HCT116 (cell line): ENCODE measurements around the gene CEP57. TPM values are rescaled to one million over a fixed set of nuclear protein-coding genes. Genes with fewer than 3 reads are reported as not detected.
"Not testable (repeated sequence)": the region's sequence is repeated elsewhere in the genome, so short reads cannot be mapped to it uniquely, and the experiment has no call there.

Experiments
- ATAC-seq: fragments of 200-7000 bp; cut with Tn5 transposase; 2 replicates; pipeline ENCODE4 v1.9.1; 2020; ENCODE audit warnings: mild to moderate bottlenecking, moderate library complexity
- BruUV-seq: library from RNA; stranded (reverse); fragments of 400-500 nt; replicated peaks from 2 replicates; lab custom pipeline; 2021; lab: Mats Ljungman, UMichigan
- CTCF ChIA-PET: fragments of 300-600 bp; sonication (Branson Sonifier 250); formaldehyde crosslinking; loops from one replicate; lab custom pipeline; 2021; ENCODE audit warnings: antibody characterized with exemption; lab: Charles Lee
- POLR2A ChIA-PET: fragments of 300-600, 350-600 bp; sonication (Branson Sonifier 250); formaldehyde crosslinking; loops from one replicate; lab custom pipeline; 2021; ENCODE audit warnings: antibody characterized with exemption; lab: Charles Lee
- RAD21 ChIA-PET, 2 experiments: fragments of 300-600 bp; sonication (Branson Sonifier 250); formaldehyde crosslinking; loops; one replicate each; lab custom pipeline; 2023; ENCODE audit warnings: low total read pairs in 2 of 2; ENCODE audit not compliant: uncharacterized antibody in 2 of 2, unreplicated experiment in 2 of 2, low non-redundant PET in 1 of 2; lab: Charles Lee
- DNase-seq: peaks from one replicate; pipeline ENCODE4 v3.0.0-alpha.2; 2010; ENCODE audit warnings: low read depth, low spot score
- H2AFZ ChIP-seq: fragments of 200-600 bp; shearing (Covaris generic), sonication (generic); 2 replicates; pipeline ENCODE4 v1.6.1; 2017; ENCODE audit warnings: low read depth, mixed run types, mixed read lengths, antibody characterized with exemption, low read length; ENCODE audit not compliant: poor library complexity, severe bottlenecking
- H3K27ac ChIP-seq: 2 replicates; pipeline ENCODE4 v1.5.1; 2012; ENCODE audit warnings: low read depth, low read length
- H3K27me3 ChIP-seq: fragments of 200-600 bp; sonication (generic); 2 replicates; pipeline ENCODE4 v1.6.1; 2016; ENCODE audit warnings: mixed run types, low read length, mixed read lengths; ENCODE audit not compliant: insufficient read depth
- H3K36me3 ChIP-seq, 2 experiments: fragments of 200-500 bp in 1 of 2; fragments of 200-600 bp in 1 of 2; sonication (Bioruptor generic) in 1 of 2; sonication (generic) in 1 of 2; 2 replicates each; pipeline versions ENCODE4 v1.5.1 to v1.6.1; 2014 to 2016; ENCODE audit warnings: low read length in 2 of 2, inconsistent platforms in 1 of 2, mixed read lengths in 1 of 2, mixed run types in 1 of 2; ENCODE audit not compliant: insufficient read depth in 2 of 2, control insufficient read depth in 1 of 2
- H3K4me1 ChIP-seq, 2 experiments: fragments of 200-600 bp in 1 of 2; sonication (generic) in 1 of 2; 2 replicates each; pipeline versions ENCODE4 v1.5.1 to v1.6.1; 2012 to 2017; ENCODE audit warnings: low read length in 2 of 2, inconsistent platforms in 1 of 2, mild to moderate bottlenecking in 1 of 2, mixed read lengths in 1 of 2, mixed run types in 1 of 2, moderate library complexity in 1 of 2; ENCODE audit not compliant: insufficient read depth in 2 of 2, control insufficient read depth in 1 of 2
- H3K4me2 ChIP-seq: fragments of 200-600 bp; sonication (generic); 2 replicates; pipeline ENCODE4 v1.6.1; 2017; ENCODE audit warnings: mixed run types, low read length, mixed read lengths
- H3K4me3 ChIP-seq, 2 experiments: fragments of 200-600 bp in 1 of 2; sonication (generic) in 1 of 2; replicated peaks in 1 of 2; 2 replicates each; pipeline ENCODE4 v1.5.1; 2011 to 2016; ENCODE audit warnings: low read length in 2 of 2, control low read depth in 1 of 2, low read depth in 1 of 2, mild to moderate bottlenecking in 1 of 2, mixed read lengths in 1 of 2, mixed run types in 1 of 2
- H3K79me2 ChIP-seq: fragments of 200-600 bp; sonication (generic); 2 replicates; pipeline ENCODE4 v1.6.1; 2017; ENCODE audit warnings: mild to moderate bottlenecking, mixed run types, low read length, moderate library complexity, mixed read lengths; ENCODE audit not compliant: insufficient read depth
- H3K9ac ChIP-seq: fragments of 200-600 bp; sonication (generic); 2 replicates; pipeline ENCODE4 v1.6.1; 2016; ENCODE audit warnings: low read length, mixed read lengths
- H3K9me2 ChIP-seq: fragments of 200-600 bp; sonication (generic), shearing (Covaris generic); 2 replicates; pipeline ENCODE4 v1.6.1; 2017; ENCODE audit warnings: mixed run types, mild to moderate bottlenecking, moderate library complexity; ENCODE audit not compliant: insufficient read depth
- H3K9me3 ChIP-seq, 2 experiments: fragments of 200-500 bp in 1 of 2; fragments of 200-600 bp in 1 of 2; sonication (Bioruptor generic) in 1 of 2; sonication (generic) in 1 of 2; 2 replicates each; pipeline ENCODE4 v1.6.1; 2014 to 2017; ENCODE audit warnings: low read length in 2 of 2, mixed read lengths in 2 of 2, inconsistent platforms in 1 of 2, low read depth in 1 of 2, mild to moderate bottlenecking in 1 of 2, mixed run types in 1 of 2, moderate library complexity in 1 of 2; ENCODE audit not compliant: control insufficient read depth in 1 of 2, insufficient read depth in 1 of 2
- H4K20me1 ChIP-seq: fragments of 200-600 bp; sonication (generic), shearing (Covaris generic); 2 replicates; pipeline ENCODE4 v1.6.1; 2017; ENCODE audit warnings: mixed run types, mild to moderate bottlenecking, moderate library complexity; ENCODE audit not compliant: insufficient read depth
- CBX3 ChIP-seq: IDR thresholded peaks from 2 replicates; pipeline ENCODE4 v1.6.1; 2012; ENCODE audit warnings: low read depth
- CEBPB ChIP-seq: IDR thresholded peaks from 2 replicates; pipeline ENCODE4 v1.6.1; 2012; ENCODE audit warnings: low read depth
- EGR1 ChIP-seq: IDR thresholded peaks from 2 replicates; pipeline ENCODE4 v1.6.1; 2012; ENCODE audit warnings: low read depth
- ELF1 ChIP-seq: IDR thresholded peaks from 2 replicates; pipeline ENCODE4 v1.6.1; 2012; ENCODE audit warnings: low read depth, borderline replicate concordance
- EZH2 ChIP-seq: fragments of 200-600 bp; sonication (generic); IDR thresholded peaks from 2 replicates; pipeline ENCODE4 v1.6.1; 2017; ENCODE audit warnings: antibody characterized with exemption, mixed run types
- EZH2phosphoT487 ChIP-seq: fragments of 200-600 bp; IDR thresholded peaks from 2 replicates; pipeline ENCODE4 v1.6.1; 2018; ENCODE audit warnings: antibody characterized with exemption, borderline replicate concordance
- intact Hi-C: fragments of 100-400 bp; cut with micrococcal nuclease; formaldehyde crosslinking; loops from 2 replicates; pipeline ENCODE4 v1.10.0; 2022
- total RNA-seq: library from RNA; stranded (reverse); gene quantifications from one replicate; pipeline ENCODE4 v1.2.1, GENCODE V29; 2021; ENCODE audit not compliant: unreplicated experiment
- TF ChIP-seq, protein P1 (sequence below): IDR thresholded peaks from 2 replicates; pipeline ENCODE4 v1.6.1; 2012
- TF ChIP-seq, protein P2 (sequence below), 3 experiments: fragments of 200-600 bp in 1 of 3; sonication (generic) in 1 of 3; IDR thresholded peaks in 2 of 3; conservative IDR thresholded peaks in 1 of 3; 2 replicates each; pipeline ENCODE4 v1.5.1; 2012 to 2017; ENCODE audit warnings: low read depth in 2 of 3, low read length in 2 of 3, antibody characterized with exemption in 1 of 3, borderline replicate concordance in 1 of 3, control low read depth in 1 of 3, mild to moderate bottlenecking in 1 of 3, mixed read lengths in 1 of 3, mixed run types in 1 of 3, moderate library complexity in 1 of 3; ENCODE audit not compliant: insufficient read depth in 1 of 3
- TF ChIP-seq, protein P3 (sequence below): IDR thresholded peaks from 2 replicates; pipeline ENCODE4 v1.6.1; 2012

Gene CEP57
- total RNA-seq, 1 experiment from 2014 or later = 43.3 TPM

DNA sequence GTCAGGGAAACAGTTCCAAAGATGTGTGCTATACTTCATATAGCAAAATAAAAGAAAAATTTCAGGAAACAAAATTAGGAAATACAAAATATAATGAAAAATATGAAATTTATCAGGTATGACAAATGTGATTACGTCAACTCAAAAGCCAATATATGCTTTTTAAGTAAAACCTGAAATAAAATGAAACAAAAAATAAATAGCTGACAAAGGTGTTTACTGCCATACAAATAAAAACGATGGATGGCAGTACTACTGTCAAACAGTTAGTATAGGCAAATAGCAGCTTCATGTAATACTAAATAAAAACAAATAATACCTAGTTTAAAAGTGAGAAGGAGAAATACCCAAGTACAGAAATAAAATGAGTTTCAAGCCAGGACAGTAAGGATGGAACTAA, 13.7 kb downstream of the CEP57 start (continued):
- TF ChIP-seq, protein P1, sequence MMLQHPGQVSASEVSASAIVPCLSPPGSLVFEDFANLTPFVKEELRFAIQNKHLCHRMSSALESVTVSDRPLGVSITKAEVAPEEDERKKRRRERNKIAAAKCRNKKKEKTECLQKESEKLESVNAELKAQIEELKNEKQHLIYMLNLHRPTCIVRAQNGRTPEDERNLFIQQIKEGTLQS = no peak
- TF ChIP-seq EZH2phosphoT487 (no peak), CEBPB (no peak), ELF1 (no peak), EGR1 (no peak), EZH2 (no peak)
- TF ChIP-seq, protein P2, sequence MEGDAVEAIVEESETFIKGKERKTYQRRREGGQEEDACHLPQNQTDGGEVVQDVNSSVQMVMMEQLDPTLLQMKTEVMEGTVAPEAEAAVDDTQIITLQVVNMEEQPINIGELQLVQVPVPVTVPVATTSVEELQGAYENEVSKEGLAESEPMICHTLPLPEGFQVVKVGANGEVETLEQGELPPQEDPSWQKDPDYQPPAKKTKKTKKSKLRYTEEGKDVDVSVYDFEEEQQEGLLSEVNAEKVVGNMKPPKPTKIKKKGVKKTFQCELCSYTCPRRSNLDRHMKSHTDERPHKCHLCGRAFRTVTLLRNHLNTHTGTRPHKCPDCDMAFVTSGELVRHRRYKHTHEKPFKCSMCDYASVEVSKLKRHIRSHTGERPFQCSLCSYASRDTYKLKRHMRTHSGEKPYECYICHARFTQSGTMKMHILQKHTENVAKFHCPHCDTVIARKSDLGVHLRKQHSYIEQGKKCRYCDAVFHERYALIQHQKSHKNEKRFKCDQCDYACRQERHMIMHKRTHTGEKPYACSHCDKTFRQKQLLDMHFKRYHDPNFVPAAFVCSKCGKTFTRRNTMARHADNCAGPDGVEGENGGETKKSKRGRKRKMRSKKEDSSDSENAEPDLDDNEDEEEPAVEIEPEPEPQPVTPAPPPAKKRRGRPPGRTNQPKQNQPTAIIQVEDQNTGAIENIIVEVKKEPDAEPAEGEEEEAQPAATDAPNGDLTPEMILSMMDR (IDR thresholded peaks at IDR 0.05 in 2 of 3, conservative IDR thresholded peaks at IDR 0.05 in 1 of 3; ENCODE audit: borderline replicate concordance in 1 of 3, insufficient read depth in 1 of 3, low read depth in 2 of 3, low read length in 2 of 3) = no peak

DNA sequence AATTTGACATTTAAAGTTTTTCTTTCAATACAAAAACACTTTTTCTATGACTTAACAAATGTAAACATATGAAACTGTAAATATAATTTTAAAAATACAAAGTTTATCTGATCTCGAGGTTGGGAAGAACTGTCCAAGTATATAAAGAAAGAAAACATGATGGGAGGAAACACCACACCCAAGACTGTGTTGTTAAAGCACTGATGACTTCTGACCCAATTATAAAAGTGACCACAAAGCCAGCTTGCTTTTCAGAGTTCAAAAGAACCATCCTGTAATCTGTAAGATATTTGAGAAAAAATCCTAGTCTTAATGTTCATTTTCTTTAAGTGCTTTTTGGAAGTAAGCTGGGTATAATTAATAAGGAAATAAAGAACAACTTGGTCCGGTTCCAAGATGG, 15.6 kb downstream of the CEP57 start:
- ChIA-PET POLR2A (no interaction called here), RAD21 (no interaction called here), CTCF (no interaction called here)
- no peak overlapping the region for H2AFZ ChIP-seq
- H3K27ac ChIP-seq = no peak overlapping the region
- intact Hi-C loops = no loop called here
- H3K9ac ChIP-seq = no peak overlapping the region
- no peaks in the 10 kb centered on the region for H3K27me3 ChIP-seq
- H3K79me2 ChIP-seq = no peaks in the 10 kb centered on the region
- no peaks in the 10 kb centered on the region for H4K20me1 ChIP-seq
- H3K4me1 ChIP-seq = no peaks in the 10 kb centered on the region
- DNase-seq (no peak), ATAC-seq (no peak)
- no peak overlapping the region for H3K4me3 ChIP-seq
- no peaks in the 10 kb centered on the region for H3K9me2 ChIP-seq
- H3K4me2 ChIP-seq = no peak overlapping the region
- H3K9me3 ChIP-seq = no peaks in the 10 kb centered on the region
- no peaks in the 10 kb centered on the region for H3K36me3 ChIP-seq
- no TSS peak for BruUV-seq
- TF ChIP-seq CBX3 (no peak), CEBPB (no peak)
- TF ChIP-seq, protein P3, sequence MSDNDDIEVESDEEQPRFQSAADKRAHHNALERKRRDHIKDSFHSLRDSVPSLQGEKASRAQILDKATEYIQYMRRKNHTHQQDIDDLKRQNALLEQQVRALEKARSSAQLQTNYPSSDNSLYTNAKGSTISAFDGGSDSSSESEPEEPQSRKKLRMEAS = no peak

DNA sequence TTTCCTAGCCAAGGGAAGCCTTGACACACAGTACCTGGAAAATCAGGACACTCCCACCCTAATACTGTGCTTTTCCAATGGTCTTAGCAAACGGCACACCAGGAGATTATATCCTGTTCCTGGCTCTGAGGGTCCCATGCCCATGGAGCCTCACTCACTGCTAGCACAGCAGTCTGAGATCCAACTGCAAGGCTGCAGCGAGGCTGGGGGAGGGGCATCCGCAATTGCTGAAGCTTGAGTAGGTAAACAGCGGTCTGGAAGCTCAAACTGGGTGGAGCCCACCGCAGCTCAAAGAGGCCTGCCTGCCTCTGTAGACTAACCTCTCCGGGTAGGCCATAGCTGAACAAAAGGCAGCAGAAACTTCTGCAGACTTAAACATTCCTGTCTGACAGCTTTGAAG, 16.2 kb downstream of the CEP57 start:
- H3K4me2 ChIP-seq, POLR2A ChIA-PET, H3K27ac ChIP-seq, H3K9ac ChIP-seq, H3K36me3 ChIP-seq, H3K4me1 ChIP-seq, H4K20me1 ChIP-seq, CTCF ChIA-PET, intact Hi-C loops, ATAC-seq, H3K9me2 ChIP-seq, H3K4me3 ChIP-seq, H3K9me3 ChIP-seq, RAD21 ChIA-PET, DNase-seq, H3K27me3 ChIP-seq, H2AFZ ChIP-seq, H3K79me2 ChIP-seq, BruUV-seq: not testable (repeated sequence)

DNA sequence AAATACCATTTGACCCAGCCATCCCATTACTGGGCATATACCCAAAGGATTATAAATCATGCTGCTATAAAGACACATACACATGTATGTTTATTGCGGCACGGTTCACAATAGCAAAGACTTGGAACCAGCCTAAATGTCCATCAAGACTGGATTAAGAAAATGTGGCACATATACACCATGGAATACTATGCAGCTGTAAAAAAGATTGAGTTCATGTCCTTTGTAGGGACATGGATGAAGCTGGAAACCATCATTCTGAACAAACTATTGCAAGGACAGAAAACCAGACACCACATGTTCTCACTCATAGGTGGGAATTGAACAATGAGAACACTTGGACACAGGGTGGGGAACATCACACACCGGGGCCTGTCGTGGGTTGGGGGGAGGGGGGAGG, 20.8 kb downstream of the CEP57 start:
- H3K27ac ChIP-seq, H4K20me1 ChIP-seq, ATAC-seq, CTCF ChIA-PET, RAD21 ChIA-PET, H3K9me2 ChIP-seq, BruUV-seq, H3K9ac ChIP-seq, H3K4me2 ChIP-seq, H3K4me1 ChIP-seq, H3K79me2 ChIP-seq, DNase-seq, POLR2A ChIA-PET, H3K27me3 ChIP-seq, H2AFZ ChIP-seq, H3K36me3 ChIP-seq, H3K4me3 ChIP-seq, intact Hi-C loops, H3K9me3 ChIP-seq: not testable (repeated sequence)
